OCI-LY7 (cell line): Measurements from ENCODE around the gene ZNF827.

Experiments
- EZH2phosphoT487 ChIP-seq: fragments of 200-600 bp; sonication (generic); IDR thresholded peaks from 2 replicates; pipeline ENCODE4 v1.6.1; 2018; ENCODE audit warnings: low read depth, borderline replicate concordance, mild to moderate bottlenecking, mixed run types, antibody characterized with exemption, low read length, moderate library complexity, mixed read lengths
- TF ChIP-seq, protein P1 (sequence below): fragments of 200-600 bp; sonication (generic); conservative IDR thresholded peaks from 2 replicates; pipeline ENCODE4 v1.5.1; 2014; ENCODE audit warnings: mild to moderate bottlenecking, antibody characterized with exemption, low read length, moderate library complexity, mixed read lengths

GRCh38 chr4:145795521-145795920, 143.1 kb downstream of the ZNF827 start:
- TF ChIP-seq EZH2phosphoT487, result no peak
- TF ChIP-seq, protein P1, sequence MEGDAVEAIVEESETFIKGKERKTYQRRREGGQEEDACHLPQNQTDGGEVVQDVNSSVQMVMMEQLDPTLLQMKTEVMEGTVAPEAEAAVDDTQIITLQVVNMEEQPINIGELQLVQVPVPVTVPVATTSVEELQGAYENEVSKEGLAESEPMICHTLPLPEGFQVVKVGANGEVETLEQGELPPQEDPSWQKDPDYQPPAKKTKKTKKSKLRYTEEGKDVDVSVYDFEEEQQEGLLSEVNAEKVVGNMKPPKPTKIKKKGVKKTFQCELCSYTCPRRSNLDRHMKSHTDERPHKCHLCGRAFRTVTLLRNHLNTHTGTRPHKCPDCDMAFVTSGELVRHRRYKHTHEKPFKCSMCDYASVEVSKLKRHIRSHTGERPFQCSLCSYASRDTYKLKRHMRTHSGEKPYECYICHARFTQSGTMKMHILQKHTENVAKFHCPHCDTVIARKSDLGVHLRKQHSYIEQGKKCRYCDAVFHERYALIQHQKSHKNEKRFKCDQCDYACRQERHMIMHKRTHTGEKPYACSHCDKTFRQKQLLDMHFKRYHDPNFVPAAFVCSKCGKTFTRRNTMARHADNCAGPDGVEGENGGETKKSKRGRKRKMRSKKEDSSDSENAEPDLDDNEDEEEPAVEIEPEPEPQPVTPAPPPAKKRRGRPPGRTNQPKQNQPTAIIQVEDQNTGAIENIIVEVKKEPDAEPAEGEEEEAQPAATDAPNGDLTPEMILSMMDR, result no peak
